GM19351 (cell line): ENCODE results near the gene FAM131B.

ENCODE experiments used
- ATAC-seq: cut with Tn5 transposase; IDR thresholded peaks from one replicate; pipeline ENCODE4 v1.9.1; 2021; ENCODE audit warnings: mild to moderate bottlenecking, moderate library complexity; ENCODE audit not compliant: unreplicated experiment

FAM131B gene

GRCh38 chr7:143325240-143325639 lies 37.3 kb downstream of the FAM131B start:
- peak; percentile 54 for ATAC-seq

- ATAC-seq: no peak
These were observed 38.9 kb downstream of the FAM131B start for GRCh38 chr7:143323653-143324052.

- no peak for ATAC-seq
These were observed 39.5 kb downstream of the FAM131B start for GRCh38 chr7:143322760-143323633.

GRCh38 chr7:143321734-143322133 lies 40.8 kb downstream of the FAM131B start:
- no peak for ATAC-seq

GRCh38 chr7:143321242-143321641 lies 41.3 kb downstream of the FAM131B start:
- no peak for ATAC-seq

GRCh38 chr7:143320620-143321019 lies 41.9 kb downstream of the FAM131B start:
- no peak for ATAC-seq

GRCh38 chr7:143318661-143319060 lies 43.9 kb downstream of the FAM131B start:
- no peak for ATAC-seq

- ATAC-seq: no peak
These were observed 46.0 kb downstream of the FAM131B start for GRCh38 chr7:143316492-143316891.

GRCh38 chr7:143315776-143316175 lies 46.7 kb downstream of the FAM131B start, which contains the start of gene CLCN1:
Gene CLCN1 (plus strand): TSS chr7:143316111. CDS start chr7:143316213, 102 bp downstream.
- ATAC-seq: no peak

- ATAC-seq: no peak
These were observed 48.4 kb downstream of the FAM131B start for GRCh38 chr7:143314127-143314526.

- ATAC-seq: no peak
These were observed 53.9 kb downstream of the FAM131B start for GRCh38 chr7:143308632-143309031.

GRCh38 chr7:143305423-143306070 lies 57.0 kb downstream of the FAM131B start:
- peak; percentile 66 for ATAC-seq

GRCh38 chr7:143304938-143305337 lies 57.6 kb downstream of the FAM131B start:
- no peak for ATAC-seq

GRCh38 chr7:143303733-143304132 lies 58.8 kb downstream of the FAM131B start:
- no peak for ATAC-seq
